Peyer's patch (tissue), 4 donors: ENCODE data around the gene CDA. TPM values are rescaled to one million over a fixed set of nuclear protein-coding genes. Genes with fewer than 3 reads are reported as not detected.

Source experiments
- DNase-seq, 3 donors: peaks; one replicate each; pipeline ENCODE4 v3.0.0-alpha.2; 2017 to 2019
- H3K27ac ChIP-seq, 4 donors: fragments of 200-600 bp; sonication (generic); one replicate each; pipeline ENCODE4 v1.5.1; 2016 to 2019
- H3K27me3 ChIP-seq, 2 donors: fragments of 200-600 bp; sonication (generic); one replicate each; pipeline ENCODE4 v1.5.1; 2019
- H3K36me3 ChIP-seq, 3 donors: fragments of 200-600 bp; sonication (generic); one replicate each; pipeline ENCODE4 v1.5.1; 2016 to 2019
- H3K4me1 ChIP-seq, 4 donors: fragments of 200-600 bp; sonication (generic); one replicate each; pipeline ENCODE4 v1.5.1; 2016 to 2019
- H3K4me3 ChIP-seq, 4 donors: fragments of 200-600 bp; sonication (generic); 1 replicate in 3 of 4; 2 replicates in 1 of 4; pipeline ENCODE4 v1.5.1; 2016 to 2019; ENCODE audit warnings: mild to moderate bottlenecking in 1 of 4
- H3K9me3 ChIP-seq, 4 donors: fragments of 200-600 bp; sonication (generic); one replicate each; pipeline ENCODE4 v1.5.1; 2016 to 2019; ENCODE audit warnings: mild to moderate bottlenecking in 1 of 4
- CTCF ChIP-seq, 6 experiments: fragments of 450-650 bp in 4 of 6; fragments of 200-600 bp in 2 of 6; sonication (generic) in 1 of 6; IDR thresholded peaks; one replicate each; pipeline ENCODE4 v1.5.1; 2017 to 2019; ENCODE audit warnings: antibody characterized with exemption in 6 of 6, mild to moderate bottlenecking in 3 of 6, moderate library complexity in 1 of 6
- POLR2A ChIP-seq, 2 donors: fragments of 450-650 bp; IDR thresholded peaks; one replicate each; pipeline ENCODE4 v1.5.1; 2017; ENCODE audit warnings: antibody characterized with exemption in 2 of 2, mild to moderate bottlenecking in 2 of 2, moderate library complexity in 2 of 2
- total RNA-seq, 4 donors: library from RNA; depleted of rRNA; stranded (reverse); fragments of >200 nt; gene quantifications; one replicate each; pipeline ENCODE4 v1.1.0, GENCODE V29; 2016

The CDA gene
- total RNA-seq, 4 donors from 2014 or later, result 33.9 to 47.1 (median 39.1) TPM; not detected in 1

- Histone ChIP-seq H3K36me3 (no peaks in the 10 kb centered on the region), H3K27ac (no peak overlapping the region), H3K4me3 (no peak overlapping the region), H3K9me3 (peaks cover 0 to 5% (median 0%) of the 10 kb centered on the region in 4 donors), H3K4me1 (no peaks in the 10 kb centered on the region), H3K27me3 (no peaks in the 10 kb centered on the region)
- DNase-seq, result no peak
- no peak for TF ChIP-seq CTCF (IDR thresholded peaks at IDR 0.05)
- TF ChIP-seq POLR2A (IDR thresholded peaks at IDR 0.05), result no peak
These were observed 13.2 kb upstream of the CDA start for GRCh38 chr1:20575541-20576336.

- no peak for DNase-seq
- Histone ChIP-seq H3K9me3 (no peaks in the 10 kb centered on the region), H3K36me3 (no peaks in the 10 kb centered on the region), H3K27me3 (no peaks in the 10 kb centered on the region), H3K4me1 (no peaks in the 10 kb centered on the region), H3K4me3 (no peak overlapping the region), H3K27ac (no peak overlapping the region)
- no peak for TF ChIP-seq CTCF (IDR thresholded peaks at IDR 0.05)
- TF ChIP-seq POLR2A (IDR thresholded peaks at IDR 0.05), result no peak
These were observed 10.8 kb upstream of the CDA start for GRCh38 chr1:20578062-20578461.

GRCh38 chr1:20578721-20579395 is 10.0 kb upstream of the CDA start:
- H3K36me3 ChIP-seq, result no peaks in the 10 kb centered on the region
- no peaks in the 10 kb centered on the region for H3K4me1 ChIP-seq
- no peaks in the 10 kb centered on the region for H3K9me3 ChIP-seq
- H3K27ac ChIP-seq, result no peak overlapping the region
- no peak overlapping the region for H3K4me3 ChIP-seq
- H3K27me3 ChIP-seq, result no peaks in the 10 kb centered on the region
- TF ChIP-seq POLR2A (IDR thresholded peaks at IDR 0.05), result no peak
- no peak for TF ChIP-seq CTCF (IDR thresholded peaks at IDR 0.05)
- no peak for DNase-seq

- Histone ChIP-seq H3K27ac (no peak overlapping the region), H3K27me3 (no peaks in the 10 kb centered on the region), H3K9me3 (peaks cover 0 to 4% (median 0%) of the 10 kb centered on the region in 4 donors), H3K4me3 (no peak overlapping the region), H3K4me1 (peaks cover 0 to 9% (median 0%) of the 10 kb centered on the region in 4 donors), H3K36me3 (no peaks in the 10 kb centered on the region)
- no peak for DNase-seq
- TF ChIP-seq CTCF (IDR thresholded peaks at IDR 0.05), result no peak
- no peak for TF ChIP-seq POLR2A (IDR thresholded peaks at IDR 0.05)
These were observed 4.0 kb upstream of the CDA start for GRCh38 chr1:20584890-20585289.

GRCh38 chr1:20586953-20587660 is 1.8 kb upstream of the CDA start:
- H3K9me3 ChIP-seq, result peaks cover 0 to 4% (median 0%) of the 10 kb centered on the region in 4 donors
- H3K4me1 ChIP-seq, result peaks cover 0 to 16% (median 0%) of the 10 kb centered on the region in 4 donors
- peak overlapping the region in 2 of 4 donors; percentile 31 to 66 for H3K27ac ChIP-seq
- H3K27me3 ChIP-seq, result no peaks in the 10 kb centered on the region
- TF ChIP-seq CTCF (IDR thresholded peaks at IDR 0.05), result no peak
- TF ChIP-seq POLR2A (IDR thresholded peaks at IDR 0.05), result no peak
- no peak overlapping the region for H3K4me3 ChIP-seq
- H3K36me3 ChIP-seq, result no peaks in the 10 kb centered on the region
- DNase-seq, result peak in 1 of 3 donors; percentile 54
